HEK293 (cell line): ENCODE data around the gene PFDN5.
A peak's percentile ranks its signal among the peaks of the same experiment; 100 is the strongest.

Source experiments
- KLF10 ChIP-seq: fragments of 450-650 bp; IDR thresholded peaks from 2 replicates; pipeline ENCODE4 v1.5.1; 2018; ENCODE audit warnings: missing biosample characterization, mild to moderate bottlenecking, missing genetic modification characterization
- KLF8 ChIP-seq: fragments of 450-650 bp; formaldehyde crosslinking; IDR thresholded peaks from 2 replicates; pipeline ENCODE4 v1.5.1; 2016; ENCODE audit warnings: missing biosample characterization, missing genetic modification characterization
- RBAK ChIP-seq: fragments of 450-650 bp; formaldehyde crosslinking; IDR thresholded peaks from 2 replicates; pipeline ENCODE4 v1.5.1; 2016; ENCODE audit warnings: missing biosample characterization, missing genetic modification characterization
- SP2 ChIP-seq: fragments of 450-650 bp; formaldehyde crosslinking; IDR thresholded peaks from 2 replicates; pipeline ENCODE4 v1.5.1; 2016; ENCODE audit warnings: missing biosample characterization, missing genetic modification characterization
- ZBTB1 ChIP-seq: fragments of 450-650 bp; formaldehyde crosslinking; IDR thresholded peaks from 2 replicates; pipeline ENCODE4 v1.5.1; 2016; ENCODE audit warnings: missing biosample characterization, missing genetic modification characterization
- ZNF121 ChIP-seq: fragments of 450-650 bp; formaldehyde crosslinking; IDR thresholded peaks from 2 replicates; pipeline ENCODE4 v1.5.1; 2016; ENCODE audit warnings: missing biosample characterization, missing genetic modification characterization
- ZNF133 ChIP-seq: fragments of 450-650 bp; formaldehyde crosslinking; IDR thresholded peaks from 2 replicates; pipeline ENCODE4 v1.5.1; 2016; ENCODE audit warnings: missing biosample characterization, missing genetic modification characterization
- ZNF146 ChIP-seq: fragments of 450-650 bp; formaldehyde crosslinking; IDR thresholded peaks from 2 replicates; pipeline ENCODE4 v1.5.1; 2016; ENCODE audit warnings: missing biosample characterization, missing genetic modification characterization
- ZNF19 ChIP-seq: fragments of 450-650 bp; formaldehyde crosslinking; IDR thresholded peaks from 2 replicates; pipeline ENCODE4; 2016; ENCODE audit warnings: missing biosample characterization, missing genetic modification characterization, low read depth
- ZNF211 ChIP-seq: fragments of 450-650 bp; formaldehyde crosslinking; IDR thresholded peaks from 2 replicates; pipeline ENCODE4 v1.5.1; 2016; ENCODE audit warnings: low read depth, missing biosample characterization, missing genetic modification characterization
- ZNF214 ChIP-seq: fragments of 450-650 bp; formaldehyde crosslinking; IDR thresholded peaks from 2 replicates; pipeline ENCODE4 v1.5.1; 2017; ENCODE audit warnings: missing biosample characterization, mild to moderate bottlenecking, missing genetic modification characterization, borderline replicate concordance
- ZNF292 ChIP-seq: fragments of 450-650 bp; formaldehyde crosslinking; IDR thresholded peaks from 2 replicates; pipeline ENCODE4 v1.5.1; 2016; ENCODE audit warnings: low read depth, missing biosample characterization, missing genetic modification characterization, borderline replicate concordance
- ZNF560 ChIP-seq: fragments of 450-650 bp; formaldehyde crosslinking; IDR thresholded peaks from 2 replicates; pipeline ENCODE4 v1.5.1; 2017; ENCODE audit warnings: missing biosample characterization, missing genetic modification characterization, borderline replicate concordance
- ZNF596 ChIP-seq: fragments of 450-650 bp; IDR thresholded peaks from 2 replicates; pipeline ENCODE4 v1.5.0; 2018; ENCODE audit warnings: missing biosample characterization, mild to moderate bottlenecking, missing genetic modification characterization, moderate library complexity
- ZNF600 ChIP-seq: fragments of 450-650 bp; formaldehyde crosslinking; IDR thresholded peaks from 2 replicates; pipeline ENCODE4 v1.5.1; 2016; ENCODE audit warnings: missing biosample characterization, missing genetic modification characterization
- ZNF629 ChIP-seq: fragments of 450-650 bp; formaldehyde crosslinking; IDR thresholded peaks from 2 replicates; pipeline ENCODE4 v1.5.1; 2017; ENCODE audit warnings: missing biosample characterization, missing genetic modification characterization
- ZNF645 ChIP-seq: fragments of 450-650 bp; formaldehyde crosslinking; IDR thresholded peaks from 2 replicates; pipeline ENCODE4; 2016; ENCODE audit warnings: missing biosample characterization, missing genetic modification characterization
- ZNF692 ChIP-seq: fragments of 450-650 bp; formaldehyde crosslinking; IDR thresholded peaks from 2 replicates; pipeline ENCODE4 v1.5.1; 2016; ENCODE audit warnings: missing biosample characterization, missing genetic modification characterization
- ZNF768 ChIP-seq: fragments of 450-650 bp; formaldehyde crosslinking; IDR thresholded peaks from 2 replicates; pipeline ENCODE4 v1.5.1; 2018; ENCODE audit warnings: missing biosample characterization, mild to moderate bottlenecking, missing genetic modification characterization
- ZNF785 ChIP-seq: fragments of 450-650 bp; formaldehyde crosslinking; IDR thresholded peaks from 2 replicates; pipeline ENCODE4 v1.5.1; 2016; ENCODE audit warnings: missing biosample characterization, missing genetic modification characterization
- ZNF792 ChIP-seq: fragments of 450-650 bp; formaldehyde crosslinking; IDR thresholded peaks from 2 replicates; pipeline ENCODE4 v1.5.1; 2016; ENCODE audit warnings: missing biosample characterization, missing genetic modification characterization
- TF ChIP-seq, protein P1 (sequence below): fragments of 450-650 bp; formaldehyde crosslinking; IDR thresholded peaks from 2 replicates; pipeline ENCODE4 v1.5.1; 2016; ENCODE audit warnings: missing biosample characterization, missing genetic modification characterization
- TF ChIP-seq, protein P2 (sequence below): fragments of 450-650 bp; formaldehyde crosslinking; IDR thresholded peaks from 2 replicates; pipeline ENCODE4 v1.5.1; 2016; ENCODE audit warnings: missing biosample characterization, missing genetic modification characterization, borderline replicate concordance
- TF ChIP-seq, protein P3 (sequence below): fragments of 450-650 bp; formaldehyde crosslinking; IDR thresholded peaks from 2 replicates; pipeline ENCODE4 v1.5.1; 2016; ENCODE audit warnings: missing biosample characterization, missing genetic modification characterization
- TF ChIP-seq, protein P4 (sequence below): fragments of 450-650 bp; formaldehyde crosslinking; IDR thresholded peaks from 2 replicates; pipeline ENCODE4 v1.5.1; 2016; ENCODE audit warnings: missing biosample characterization, missing genetic modification characterization
- TF ChIP-seq, protein P5 (sequence below): fragments of 450-650 bp; formaldehyde crosslinking; IDR thresholded peaks from 2 replicates; pipeline ENCODE4 v1.5.1; 2017; ENCODE audit warnings: missing biosample characterization, missing genetic modification characterization

The PFDN5 gene

DNA sequence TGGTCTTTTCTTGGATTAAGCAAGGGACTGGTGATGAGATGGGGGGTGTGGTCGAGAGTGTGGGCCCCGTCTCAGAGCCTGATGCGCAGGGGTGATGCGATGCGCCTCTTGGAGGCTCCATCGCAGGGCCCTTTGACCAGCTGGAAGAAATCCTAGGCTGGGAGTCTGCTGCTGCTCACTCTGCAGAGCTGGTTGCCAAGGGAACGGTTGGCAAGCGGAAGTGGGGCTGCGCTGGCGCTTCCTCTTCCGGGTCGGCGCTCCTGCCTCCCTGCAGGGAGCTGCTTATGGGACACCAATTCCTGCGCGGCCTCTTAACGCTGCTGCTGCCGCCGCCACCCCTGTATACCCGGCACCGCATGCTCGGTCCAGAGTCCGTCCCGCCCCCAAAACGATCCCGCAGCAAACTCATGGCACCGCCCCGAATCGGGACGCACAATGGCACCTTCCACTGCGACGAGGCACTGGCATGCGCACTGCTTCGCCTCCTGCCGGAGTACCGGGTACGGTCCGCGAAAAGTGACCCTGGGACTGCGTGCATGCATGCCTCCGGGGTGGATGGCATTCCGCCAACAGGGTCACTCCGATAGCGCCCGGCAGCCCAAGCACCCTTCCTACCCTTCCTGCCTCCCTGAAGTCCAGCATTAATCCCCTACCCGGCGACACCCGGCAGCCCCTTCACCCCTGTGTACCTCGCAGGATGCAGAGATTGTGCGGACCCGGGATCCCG lies 4.3 kb downstream of the PFDN5 start, which contains the start of gene MYG1 (continued):
- peak; percentile 76 for TF ChIP-seq ZNF629 (tag by site-specific recombination)
- TF ChIP-seq ZNF146 (tag by site-specific recombination) = 0 out of 2 replicates have a peak, but pooled peaks have one; percentile 34
- peak; percentile 99 for TF ChIP-seq ZNF692 (tag by site-specific recombination)
- TF ChIP-seq, protein P1, sequence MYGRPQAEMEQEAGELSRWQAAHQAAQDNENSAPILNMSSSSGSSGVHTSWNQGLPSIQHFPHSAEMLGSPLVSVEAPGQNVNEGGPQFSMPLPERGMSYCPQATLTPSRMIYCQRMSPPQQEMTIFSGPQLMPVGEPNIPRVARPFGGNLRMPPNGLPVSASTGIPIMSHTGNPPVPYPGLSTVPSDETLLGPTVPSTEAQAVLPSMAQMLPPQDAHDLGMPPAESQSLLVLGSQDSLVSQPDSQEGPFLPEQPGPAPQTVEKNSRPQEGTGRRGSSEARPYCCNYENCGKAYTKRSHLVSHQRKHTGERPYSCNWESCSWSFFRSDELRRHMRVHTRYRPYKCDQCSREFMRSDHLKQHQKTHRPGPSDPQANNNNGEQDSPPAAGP (tag by site-specific recombination) = peak; percentile 59; the same call in 1 of the 2 replicates
- no peak for TF ChIP-seq ZNF19 (tag by site-specific recombination)
- TF ChIP-seq, protein P2, sequence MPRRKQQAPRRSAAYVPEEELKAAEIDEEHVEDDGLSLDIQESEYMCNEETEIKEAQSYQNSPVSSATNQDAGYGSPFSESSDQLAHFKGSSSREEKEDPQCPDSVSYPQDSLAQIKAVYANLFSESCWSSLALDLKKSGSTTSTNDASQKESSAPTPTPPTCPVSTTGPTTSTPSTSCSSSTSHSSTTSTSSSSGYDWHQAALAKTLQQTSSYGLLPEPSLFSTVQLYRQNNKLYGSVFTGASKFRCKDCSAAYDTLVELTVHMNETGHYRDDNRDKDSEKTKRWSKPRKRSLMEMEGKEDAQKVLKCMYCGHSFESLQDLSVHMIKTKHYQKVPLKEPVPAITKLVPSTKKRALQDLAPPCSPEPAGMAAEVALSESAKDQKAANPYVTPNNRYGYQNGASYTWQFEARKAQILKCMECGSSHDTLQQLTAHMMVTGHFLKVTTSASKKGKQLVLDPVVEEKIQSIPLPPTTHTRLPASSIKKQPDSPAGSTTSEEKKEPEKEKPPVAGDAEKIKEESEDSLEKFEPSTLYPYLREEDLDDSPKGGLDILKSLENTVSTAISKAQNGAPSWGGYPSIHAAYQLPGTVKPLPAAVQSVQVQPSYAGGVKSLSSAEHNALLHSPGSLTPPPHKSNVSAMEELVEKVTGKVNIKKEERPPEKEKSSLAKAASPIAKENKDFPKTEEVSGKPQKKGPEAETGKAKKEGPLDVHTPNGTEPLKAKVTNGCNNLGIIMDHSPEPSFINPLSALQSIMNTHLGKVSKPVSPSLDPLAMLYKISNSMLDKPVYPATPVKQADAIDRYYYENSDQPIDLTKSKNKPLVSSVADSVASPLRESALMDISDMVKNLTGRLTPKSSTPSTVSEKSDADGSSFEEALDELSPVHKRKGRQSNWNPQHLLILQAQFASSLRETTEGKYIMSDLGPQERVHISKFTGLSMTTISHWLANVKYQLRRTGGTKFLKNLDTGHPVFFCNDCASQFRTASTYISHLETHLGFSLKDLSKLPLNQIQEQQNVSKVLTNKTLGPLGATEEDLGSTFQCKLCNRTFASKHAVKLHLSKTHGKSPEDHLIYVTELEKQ = no peak
- peak; percentile 44; the same call in 1 of the 2 replicates for TF ChIP-seq KLF10 (tag by site-specific recombination)
- TF ChIP-seq ZNF792 (tag by site-specific recombination) = 0 out of 2 replicates have a peak, but pooled peaks have one; percentile 81
- no peak for TF ChIP-seq ZNF133 (tag by site-specific recombination)
- peak; percentile 85 for TF ChIP-seq ZNF600 (tag by site-specific recombination)
- 0 out of 2 replicates have a peak, but pooled peaks have one; percentile 33 for TF ChIP-seq ZNF785 (tag by site-specific recombination)
- no peak for TF ChIP-seq ZNF596
- no peak for TF ChIP-seq ZNF211 (tag by site-specific recombination)
- TF ChIP-seq ZNF214 (tag by site-specific recombination) = no peak
- TF ChIP-seq KLF8 (tag by site-specific recombination) = peak; percentile 70; the same call in 1 of the 2 replicates
- no peak for TF ChIP-seq ZNF560 (tag by site-specific recombination)
- TF ChIP-seq, protein P3, sequence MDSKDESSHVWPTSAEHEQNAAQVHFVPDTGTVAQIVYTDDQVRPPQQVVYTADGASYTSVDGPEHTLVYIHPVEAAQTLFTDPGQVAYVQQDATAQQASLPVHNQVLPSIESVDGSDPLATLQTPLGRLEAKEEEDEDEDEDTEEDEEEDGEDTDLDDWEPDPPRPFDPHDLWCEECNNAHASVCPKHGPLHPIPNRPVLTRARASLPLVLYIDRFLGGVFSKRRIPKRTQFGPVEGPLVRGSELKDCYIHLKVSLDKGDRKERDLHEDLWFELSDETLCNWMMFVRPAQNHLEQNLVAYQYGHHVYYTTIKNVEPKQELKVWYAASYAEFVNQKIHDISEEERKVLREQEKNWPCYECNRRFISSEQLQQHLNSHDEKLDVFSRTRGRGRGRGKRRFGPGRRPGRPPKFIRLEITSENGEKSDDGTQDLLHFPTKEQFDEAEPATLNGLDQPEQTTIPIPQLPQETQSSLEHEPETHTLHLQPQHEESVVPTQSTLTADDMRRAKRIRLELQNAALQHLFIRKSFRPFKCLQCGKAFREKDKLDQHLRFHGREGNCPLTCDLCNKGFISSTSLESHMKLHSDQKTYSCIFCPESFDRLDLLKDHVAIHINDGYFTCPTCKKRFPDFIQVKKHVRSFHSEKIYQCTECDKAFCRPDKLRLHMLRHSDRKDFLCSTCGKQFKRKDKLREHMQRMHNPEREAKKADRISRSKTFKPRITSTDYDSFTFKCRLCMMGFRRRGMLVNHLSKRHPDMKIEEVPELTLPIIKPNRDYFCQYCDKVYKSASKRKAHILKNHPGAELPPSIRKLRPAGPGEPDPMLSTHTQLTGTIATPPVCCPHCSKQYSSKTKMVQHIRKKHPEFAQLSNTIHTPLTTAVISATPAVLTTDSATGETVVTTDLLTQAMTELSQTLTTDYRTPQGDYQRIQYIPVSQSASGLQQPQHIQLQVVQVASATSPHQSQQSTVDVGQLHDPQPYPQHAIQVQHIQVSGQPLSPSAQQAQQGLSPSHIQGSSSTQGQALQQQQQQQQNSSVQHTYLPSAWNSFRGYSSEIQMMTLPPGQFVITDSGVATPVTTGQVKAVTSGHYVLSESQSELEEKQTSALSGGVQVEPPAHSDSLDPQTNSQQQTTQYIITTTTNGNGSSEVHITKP = peak; percentile 99
- TF ChIP-seq, protein P4, sequence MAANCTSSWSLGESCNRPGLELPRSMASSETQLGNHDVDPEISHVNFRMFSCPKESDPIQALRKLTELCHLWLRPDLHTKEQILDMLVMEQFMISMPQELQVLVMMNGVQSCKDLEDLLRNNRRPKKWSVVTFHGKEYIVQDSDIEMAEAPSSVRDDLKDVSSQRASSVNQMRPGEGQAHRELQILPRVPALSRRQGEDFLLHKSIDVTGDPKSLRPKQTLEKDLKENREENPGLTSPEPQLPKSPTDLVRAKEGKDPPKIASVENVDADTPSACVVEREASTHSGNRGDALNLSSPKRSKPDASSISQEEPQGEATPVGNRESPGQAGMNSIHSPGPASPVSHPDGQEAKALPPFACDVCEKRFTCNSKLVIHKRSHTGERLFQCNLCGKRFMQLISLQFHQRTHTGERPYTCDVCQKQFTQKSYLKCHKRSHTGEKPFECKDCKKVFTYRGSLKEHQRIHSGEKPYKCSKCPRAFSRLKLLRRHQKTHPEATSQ (tag by site-specific recombination) = no peak
- TF ChIP-seq, protein P5, sequence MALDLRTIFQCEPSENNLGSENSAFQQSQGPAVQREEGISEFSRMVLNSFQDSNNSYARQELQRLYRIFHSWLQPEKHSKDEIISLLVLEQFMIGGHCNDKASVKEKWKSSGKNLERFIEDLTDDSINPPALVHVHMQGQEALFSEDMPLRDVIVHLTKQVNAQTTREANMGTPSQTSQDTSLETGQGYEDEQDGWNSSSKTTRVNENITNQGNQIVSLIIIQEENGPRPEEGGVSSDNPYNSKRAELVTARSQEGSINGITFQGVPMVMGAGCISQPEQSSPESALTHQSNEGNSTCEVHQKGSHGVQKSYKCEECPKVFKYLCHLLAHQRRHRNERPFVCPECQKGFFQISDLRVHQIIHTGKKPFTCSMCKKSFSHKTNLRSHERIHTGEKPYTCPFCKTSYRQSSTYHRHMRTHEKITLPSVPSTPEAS (tag by site-specific recombination) = peak; percentile 21; the same call in 1 of the 2 replicates
- TF ChIP-seq ZNF121 (tag by site-specific recombination) = 0 out of 2 replicates have a peak, but pooled peaks have one; percentile 45
- TF ChIP-seq ZNF292 (tag by site-specific recombination) = no peak
- TF ChIP-seq ZNF645 (tag by site-specific recombination) = no peak
- no peak for TF ChIP-seq ZNF768 (tag by site-specific recombination)
- TF ChIP-seq RBAK (tag by site-specific recombination) = no peak
- no peak for TF ChIP-seq ZBTB1 (tag by site-specific recombination)
- peak; percentile 98 for TF ChIP-seq SP2 (tag by site-specific recombination)
